CD4-positive, alpha-beta T cell (primary cell): ENCODE measurements around the gene GTF2A1. TPM values are rescaled to one million over a fixed set of nuclear protein-coding genes. Genes with fewer than 3 reads are reported as not detected.

Experiments
- ATAC-seq: fragments of 200-7000 bp; cut with Tn5 transposase; one replicate; pipeline ENCODE4 v1.10.0; 2022; ENCODE audit warnings: mild to moderate bottlenecking; ENCODE audit not compliant: poor library complexity
- CTCF ChIA-PET: fragments of 350-600 bp; sonication (Branson Sonifier 250); formaldehyde crosslinking; loops from one replicate; lab custom pipeline; 2021; ENCODE audit warnings: antibody characterized with exemption, inconsistent platforms; lab: Charles Lee
- POLR2A ChIA-PET: fragments of 350-600 bp; sonication (Branson Sonifier 250); formaldehyde crosslinking; loops from one replicate; lab custom pipeline; 2021; ENCODE audit warnings: antibody characterized with exemption, inconsistent platforms; lab: Charles Lee
- DNase-seq, 14 experiments: peaks; one replicate each; pipeline ENCODE4 v3.0.0-alpha.2; 2013 to 2020; ENCODE audit warnings: mixed read lengths in 2 of 14
- H3K27ac ChIP-seq, 2 donors: one replicate each; pipeline versions ENCODE4 v1.5.1 to v1.7.0; 2013; ENCODE audit warnings: low read length in 2 of 2, low read depth in 1 of 2, mild to moderate bottlenecking in 1 of 2
- H3K27me3 ChIP-seq, 2 experiments: 1 replicate in 1 of 2; 2 replicates in 1 of 2; pipeline versions ENCODE4 v1.6.1 to v1.7.0; 2013; ENCODE audit warnings: low read length in 2 of 2, control low read depth in 1 of 2, mild to moderate bottlenecking in 1 of 2, moderate library complexity in 1 of 2; ENCODE audit not compliant: insufficient read depth in 2 of 2, control insufficient read depth in 1 of 2
- H3K36me3 ChIP-seq: one replicate; pipeline ENCODE4 v1.6.1; 2013; ENCODE audit warnings: low read length, control low read depth; ENCODE audit not compliant: insufficient read depth
- H3K4me1 ChIP-seq: one replicate; pipeline ENCODE4 v1.6.1; 2013; ENCODE audit warnings: low read length, control low read depth; ENCODE audit not compliant: insufficient read depth
- H3K4me3 ChIP-seq: one replicate; pipeline ENCODE4 v1.5.1; 2013; ENCODE audit warnings: mild to moderate bottlenecking, low read length, moderate library complexity
- H3K9me3 ChIP-seq, 2 experiments: 1 replicate in 1 of 2; 2 replicates in 1 of 2; pipeline versions ENCODE4 v1.6.1 to v1.7.0; 2013; ENCODE audit warnings: low read length in 2 of 2, mild to moderate bottlenecking in 2 of 2, control low read depth in 1 of 2, moderate library complexity in 1 of 2; ENCODE audit not compliant: control insufficient read depth in 1 of 2, insufficient read depth in 1 of 2
- H3K27ac Mint-ChIP-seq: one replicate; pipeline ENCODE4 v1.8.0; 2020; ENCODE audit warnings: mixed read lengths
- H3K27me3 Mint-ChIP-seq: one replicate; pipeline ENCODE4 v1.8.0; 2021; ENCODE audit warnings: mixed read lengths
- H3K36me3 Mint-ChIP-seq: one replicate; pipeline ENCODE4 v1.8.0; 2021; ENCODE audit warnings: low read depth, mixed read lengths
- H3K4me1 Mint-ChIP-seq: one replicate; pipeline ENCODE4 v1.8.0; 2021; ENCODE audit warnings: low read depth, mixed read lengths
- H3K4me3 Mint-ChIP-seq: one replicate; pipeline ENCODE4 v1.8.0; 2020; ENCODE audit warnings: mild to moderate bottlenecking, mixed read lengths
- H3K9me3 Mint-ChIP-seq: one replicate; pipeline ENCODE4 v1.8.0; 2020; ENCODE audit warnings: mixed read lengths
- intact Hi-C, 2 experiments: fragments of 100-400 bp; cut with DNase I in 1 of 2; cut with micrococcal nuclease in 1 of 2; formaldehyde crosslinking; loops; one replicate each; pipeline versions ENCODE4 v1.15.1 to v1.9.0; 2023 to 2025; cut with DNase I, micrococcal nuclease
- total RNA-seq, 174 experiments: library from RNA in 2 of 174; stranded (reverse) in 2 of 174; gene quantifications; one replicate each; pipeline ENCODE4 v1.2.3 and lab custom pipeline; 2021 to 2026
- TF ChIP-seq, protein P1 (sequence below): fragments of 200-600 bp; IDR thresholded peaks from one replicate; pipeline ENCODE4 v1.8.0; 2022; ENCODE audit warnings: antibody characterized with exemption, mild to moderate bottlenecking

Gene GTF2A1
- total RNA-seq, 2 experiments from 2014 or later: 11.5 to 12.8 TPM

DNA sequence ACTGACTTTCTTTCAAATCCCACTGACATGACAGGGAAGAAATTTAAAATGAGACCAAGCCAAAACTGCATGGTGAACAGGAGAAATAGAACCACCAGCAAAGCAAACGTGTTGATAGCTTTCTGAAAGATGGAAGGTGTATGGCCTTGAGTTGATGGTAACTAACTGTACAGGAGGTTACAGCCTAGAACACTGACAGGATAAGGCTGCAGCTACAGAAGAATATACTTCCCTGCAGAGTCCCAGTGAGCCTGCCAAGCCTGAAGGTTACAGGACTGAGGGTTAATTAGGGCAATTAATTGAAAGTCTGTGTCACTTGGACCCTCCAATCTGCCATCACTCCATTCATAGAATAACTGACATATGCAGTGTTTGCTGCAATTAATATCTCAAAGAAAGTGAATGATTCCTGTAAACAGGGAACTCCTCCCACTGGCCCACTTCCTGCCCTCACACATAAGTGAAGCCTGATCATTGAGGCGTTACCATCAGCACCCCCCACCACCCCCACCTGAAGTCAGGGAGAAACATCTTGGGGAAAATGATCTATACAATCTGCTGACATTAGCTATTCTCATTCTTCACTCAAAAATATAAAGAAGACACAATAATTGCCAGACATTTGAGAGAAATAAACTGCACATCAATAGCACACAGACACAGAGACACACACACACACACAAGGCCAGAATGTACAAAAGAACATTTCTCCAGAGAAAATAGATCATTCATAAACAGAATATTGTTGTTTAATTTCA, 73.4 kb downstream of the GTF2A1 start:
- no peaks in the 10 kb centered on the region for H3K9me3 Mint-ChIP-seq
- H3K4me3 ChIP-seq: no peak overlapping the region
- no peak overlapping the region for H3K4me3 Mint-ChIP-seq
- H3K36me3 ChIP-seq: no peaks in the 10 kb centered on the region
- ChIA-PET POLR2A (no interaction called here), CTCF (no interaction called here)
- H3K9me3 ChIP-seq: no peaks in the 10 kb centered on the region
- TF ChIP-seq, protein P1, sequence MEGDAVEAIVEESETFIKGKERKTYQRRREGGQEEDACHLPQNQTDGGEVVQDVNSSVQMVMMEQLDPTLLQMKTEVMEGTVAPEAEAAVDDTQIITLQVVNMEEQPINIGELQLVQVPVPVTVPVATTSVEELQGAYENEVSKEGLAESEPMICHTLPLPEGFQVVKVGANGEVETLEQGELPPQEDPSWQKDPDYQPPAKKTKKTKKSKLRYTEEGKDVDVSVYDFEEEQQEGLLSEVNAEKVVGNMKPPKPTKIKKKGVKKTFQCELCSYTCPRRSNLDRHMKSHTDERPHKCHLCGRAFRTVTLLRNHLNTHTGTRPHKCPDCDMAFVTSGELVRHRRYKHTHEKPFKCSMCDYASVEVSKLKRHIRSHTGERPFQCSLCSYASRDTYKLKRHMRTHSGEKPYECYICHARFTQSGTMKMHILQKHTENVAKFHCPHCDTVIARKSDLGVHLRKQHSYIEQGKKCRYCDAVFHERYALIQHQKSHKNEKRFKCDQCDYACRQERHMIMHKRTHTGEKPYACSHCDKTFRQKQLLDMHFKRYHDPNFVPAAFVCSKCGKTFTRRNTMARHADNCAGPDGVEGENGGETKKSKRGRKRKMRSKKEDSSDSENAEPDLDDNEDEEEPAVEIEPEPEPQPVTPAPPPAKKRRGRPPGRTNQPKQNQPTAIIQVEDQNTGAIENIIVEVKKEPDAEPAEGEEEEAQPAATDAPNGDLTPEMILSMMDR: no peak
- H3K27ac ChIP-seq: no peak overlapping the region
- intact Hi-C loops: no loop called here
- peaks cover 4% of the 10 kb centered on the region for H3K4me1 ChIP-seq
- H3K27me3 Mint-ChIP-seq: no peaks in the 10 kb centered on the region
- DNase-seq: no peak
- H3K27me3 ChIP-seq: no peaks in the 10 kb centered on the region
- H3K27ac Mint-ChIP-seq: no peak overlapping the region
- peaks cover 12% of the 10 kb centered on the region for H3K4me1 Mint-ChIP-seq
- no peak for ATAC-seq
- H3K36me3 Mint-ChIP-seq: no peaks in the 10 kb centered on the region

DNA sequence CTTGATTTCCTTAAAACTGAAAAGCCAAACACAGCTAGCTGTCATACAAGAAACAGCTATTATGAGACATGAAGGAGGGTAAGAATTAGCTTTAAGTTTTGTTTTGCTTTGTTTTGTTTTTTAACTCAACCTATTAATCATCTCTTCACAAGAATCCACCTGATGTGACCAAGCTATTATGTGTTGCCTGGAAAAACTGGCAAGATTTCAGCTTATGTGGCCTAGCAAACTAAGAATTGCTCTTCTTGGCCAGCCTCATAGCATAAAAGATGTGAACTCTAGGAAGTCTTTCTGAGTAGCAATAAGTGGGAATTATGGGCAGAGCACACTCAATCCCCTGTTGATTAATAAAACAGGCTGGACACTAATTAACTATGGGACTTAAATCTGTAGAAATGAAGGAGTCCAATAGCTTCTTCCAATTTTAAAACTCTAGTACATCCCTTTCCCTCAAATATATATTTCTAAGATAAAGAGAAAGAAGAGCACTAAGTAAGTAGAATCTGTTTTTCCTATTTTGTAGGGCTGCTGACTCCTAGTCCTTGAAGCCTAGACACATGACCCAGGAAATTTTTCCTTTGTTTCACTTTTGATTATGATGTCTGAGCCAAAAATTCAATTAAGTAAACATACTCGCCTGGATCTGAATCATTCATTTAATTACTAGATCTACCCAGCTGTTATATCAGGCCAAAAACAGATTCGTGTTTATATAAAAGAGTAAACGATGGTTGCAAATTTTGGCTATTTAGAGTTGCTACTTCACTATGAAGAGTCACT, 75.7 kb downstream of the GTF2A1 start:
- Histone ChIP-seq H3K4me3 (no peak overlapping the region), H3K27ac (no peak overlapping the region), H3K4me1 (peaks cover 4% of the 10 kb centered on the region), H3K9me3 (no peaks in the 10 kb centered on the region), H3K36me3 (no peaks in the 10 kb centered on the region), H3K27me3 (no peaks in the 10 kb centered on the region)
- no peaks in the 10 kb centered on the region for H3K27me3 Mint-ChIP-seq
- POLR2A ChIA-PET: no interaction called here
- DNase-seq: no peak
- no peak overlapping the region for H3K4me3 Mint-ChIP-seq
- ATAC-seq: no peak
- TF ChIP-seq, protein P1: no peak
- H3K27ac Mint-ChIP-seq: no peak overlapping the region
- H3K4me1 Mint-ChIP-seq: peaks cover 12% of the 10 kb centered on the region
- intact Hi-C loops: no loop called here
- CTCF ChIA-PET: no interaction called here
- H3K36me3 Mint-ChIP-seq: no peaks in the 10 kb centered on the region
- H3K9me3 Mint-ChIP-seq: no peaks in the 10 kb centered on the region

DNA sequence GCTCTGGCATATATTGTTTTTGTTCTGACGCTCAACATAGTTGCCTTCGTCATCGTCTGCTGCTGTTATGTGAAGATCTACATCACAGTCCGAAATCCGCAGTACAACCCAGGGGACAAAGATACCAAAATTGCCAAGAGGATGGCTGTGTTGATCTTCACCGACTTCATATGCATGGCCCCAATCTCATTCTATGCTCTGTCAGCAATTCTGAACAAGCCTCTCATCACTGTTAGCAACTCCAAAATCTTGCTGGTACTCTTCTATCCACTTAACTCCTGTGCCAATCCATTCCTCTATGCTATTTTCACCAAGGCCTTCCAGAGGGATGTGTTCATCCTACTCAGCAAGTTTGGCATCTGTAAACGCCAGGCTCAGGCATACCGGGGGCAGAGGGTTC, 77.0 kb downstream of the GTF2A1 start:
- H3K4me1 Mint-ChIP-seq: peaks cover 12% of the 10 kb centered on the region
- no peak overlapping the region for H3K4me3 Mint-ChIP-seq
- no peak overlapping the region for H3K27ac Mint-ChIP-seq
- Histone ChIP-seq H3K36me3 (no peaks in the 10 kb centered on the region), H3K27me3 (no peaks in the 10 kb centered on the region), H3K4me1 (peaks cover 4% of the 10 kb centered on the region), H3K9me3 (no peaks in the 10 kb centered on the region), H3K27ac (no peak overlapping the region), H3K4me3 (no peak overlapping the region)
- ChIA-PET POLR2A (no interaction called here), CTCF (no interaction called here)
- TF ChIP-seq, protein P1: no peak
- H3K9me3 Mint-ChIP-seq: no peaks in the 10 kb centered on the region
- ATAC-seq: no peak
- no peaks in the 10 kb centered on the region for H3K27me3 Mint-ChIP-seq
- DNase-seq: no peak
- intact Hi-C loops: no loop called here
- no peaks in the 10 kb centered on the region for H3K36me3 Mint-ChIP-seq
